ENCODE data around the gene FCN3.

FCN3 gene

DNA sequence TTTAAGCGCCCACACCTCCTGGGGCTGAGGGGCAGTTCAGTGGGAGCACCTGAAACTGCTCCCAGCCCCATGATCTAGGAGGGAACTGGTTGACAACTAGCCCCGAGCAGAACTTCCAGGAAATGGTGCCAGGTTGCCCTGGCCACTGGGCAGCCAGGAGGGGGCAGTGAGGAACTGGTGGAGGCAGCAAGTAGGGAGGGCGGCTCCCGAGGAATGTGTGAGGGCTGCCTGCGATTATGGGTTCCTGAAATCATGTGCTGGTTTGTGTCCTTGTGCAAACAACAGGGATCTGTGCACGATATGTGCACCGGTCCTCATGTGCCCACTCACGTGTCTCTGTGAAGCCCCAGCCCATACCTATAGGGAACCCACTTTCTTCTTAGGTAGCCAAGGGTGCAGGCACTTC lies 27.7 kb upstream of the FCN3 start:
- intact Hi-C loops (cut with DNase I), result loop anchor here (5.0 to 10.0 kb wide), 2 partner anchors 205 to 262 kb away; no protein-coding TSS in a partner anchor
- peak; percentile 42 to 84 (median 71) for DNase-seq

DNA sequence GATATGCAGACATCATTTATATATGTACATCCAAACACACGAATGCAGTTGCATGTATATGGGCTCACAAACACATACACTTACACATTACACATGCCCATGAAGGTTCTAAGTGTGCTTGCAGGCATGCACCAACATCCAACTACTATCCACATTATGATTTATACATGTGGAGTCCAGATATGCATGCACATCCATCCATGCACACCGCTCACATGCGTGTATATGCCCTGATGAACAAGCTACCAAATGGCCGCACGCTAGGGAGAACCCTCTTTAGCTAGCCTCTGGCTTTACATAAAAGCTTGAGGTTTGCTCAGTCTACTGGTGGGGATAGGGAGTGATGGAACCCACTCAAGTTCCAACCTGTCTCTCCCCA lies 26.3 kb upstream of the FCN3 start:
- no peak for DNase-seq
- intact Hi-C loops (cut with DNase I), result loop anchor here (5.0 to 10.0 kb wide), 2 partner anchors 206 to 264 kb away; no protein-coding TSS in a partner anchor

DNA sequence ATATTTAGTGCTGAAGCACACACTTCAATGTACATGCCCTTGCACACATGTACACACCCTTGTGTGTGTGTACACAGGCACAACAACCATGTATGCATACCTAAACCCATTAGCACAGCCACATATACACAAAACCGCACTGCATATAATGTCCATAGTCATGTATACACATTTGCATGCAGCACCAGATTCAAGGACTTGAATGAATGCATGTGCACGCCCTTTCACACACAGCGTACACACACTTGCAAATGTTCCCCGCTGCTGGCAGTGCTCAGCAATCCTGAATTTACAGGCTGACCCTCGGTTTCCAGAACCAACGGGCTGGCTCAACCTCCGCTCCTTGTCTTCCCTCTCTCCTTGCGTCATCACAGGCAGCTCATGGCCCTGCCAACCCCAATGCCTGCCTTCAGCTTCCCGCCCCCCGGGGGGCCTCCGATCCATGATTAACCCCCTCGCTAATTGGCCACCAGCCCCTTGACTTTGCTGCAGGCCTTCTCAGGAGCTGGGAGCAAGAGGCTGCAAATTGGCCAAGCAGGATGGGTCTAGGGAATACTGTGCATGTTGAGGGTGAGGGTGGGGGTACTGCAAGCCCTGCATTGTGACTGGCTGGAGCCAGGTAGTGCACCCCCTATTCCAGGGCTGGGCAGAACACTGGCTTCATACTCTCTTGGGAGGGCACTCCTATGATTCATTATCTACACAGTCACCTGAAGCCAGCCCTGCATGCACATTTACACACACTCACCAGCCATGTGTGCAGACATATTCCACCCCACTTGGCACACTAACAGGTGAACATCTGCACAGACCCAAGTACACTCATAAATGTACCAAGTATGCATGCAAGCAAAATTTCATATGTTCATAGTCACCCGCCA lies 25.7 kb upstream of the FCN3 start:
- no peak for DNase-seq
- intact Hi-C loops (cut with DNase I), result loop anchor here (5.0 to 10.0 kb wide), 2 partner anchors 207 to 264 kb away; no protein-coding TSS in a partner anchor

DNA sequence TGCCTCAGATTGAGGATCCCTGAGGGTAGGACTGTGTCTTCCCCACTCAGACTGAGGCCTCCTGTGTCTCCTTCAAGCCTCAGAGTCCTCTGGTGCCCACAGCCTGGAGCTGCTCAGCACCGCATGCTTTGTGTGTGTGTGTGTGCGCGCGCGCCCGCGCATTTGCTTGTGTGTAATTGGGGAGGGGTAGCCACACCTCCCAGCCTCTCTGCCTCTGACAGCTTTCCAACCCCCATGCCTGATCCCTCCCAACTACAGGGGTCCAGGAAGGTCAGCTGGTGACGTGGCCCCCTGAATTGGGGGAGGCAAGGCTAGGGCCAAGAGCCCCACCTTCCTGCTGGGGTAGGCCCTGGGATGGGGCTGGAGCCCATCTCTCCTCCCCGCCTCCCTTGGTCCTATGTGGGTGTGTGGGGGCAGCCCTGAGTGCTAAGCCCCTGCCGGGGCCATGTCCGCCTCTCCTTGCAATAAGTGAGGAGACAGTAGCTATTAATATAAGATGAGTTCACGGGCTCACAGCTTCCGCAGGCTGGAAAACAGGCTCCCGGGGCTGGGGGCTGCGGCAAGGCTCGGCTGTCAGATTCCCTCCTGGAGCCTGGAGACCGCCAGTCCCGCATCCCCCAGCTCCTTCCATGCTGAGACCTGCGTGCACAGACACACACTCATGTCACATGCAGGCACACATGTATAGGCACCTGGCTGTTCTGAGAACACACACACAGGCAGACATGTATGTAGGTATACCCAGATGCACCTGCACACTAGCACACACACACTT lies 24.8 kb upstream of the FCN3 start:
- intact Hi-C loops (cut with DNase I), result loop anchor here (5.0 to 10.0 kb wide), 2 partner anchors 208 to 265 kb away; no protein-coding TSS in a partner anchor
- DNase-seq, result no peak

DNA sequence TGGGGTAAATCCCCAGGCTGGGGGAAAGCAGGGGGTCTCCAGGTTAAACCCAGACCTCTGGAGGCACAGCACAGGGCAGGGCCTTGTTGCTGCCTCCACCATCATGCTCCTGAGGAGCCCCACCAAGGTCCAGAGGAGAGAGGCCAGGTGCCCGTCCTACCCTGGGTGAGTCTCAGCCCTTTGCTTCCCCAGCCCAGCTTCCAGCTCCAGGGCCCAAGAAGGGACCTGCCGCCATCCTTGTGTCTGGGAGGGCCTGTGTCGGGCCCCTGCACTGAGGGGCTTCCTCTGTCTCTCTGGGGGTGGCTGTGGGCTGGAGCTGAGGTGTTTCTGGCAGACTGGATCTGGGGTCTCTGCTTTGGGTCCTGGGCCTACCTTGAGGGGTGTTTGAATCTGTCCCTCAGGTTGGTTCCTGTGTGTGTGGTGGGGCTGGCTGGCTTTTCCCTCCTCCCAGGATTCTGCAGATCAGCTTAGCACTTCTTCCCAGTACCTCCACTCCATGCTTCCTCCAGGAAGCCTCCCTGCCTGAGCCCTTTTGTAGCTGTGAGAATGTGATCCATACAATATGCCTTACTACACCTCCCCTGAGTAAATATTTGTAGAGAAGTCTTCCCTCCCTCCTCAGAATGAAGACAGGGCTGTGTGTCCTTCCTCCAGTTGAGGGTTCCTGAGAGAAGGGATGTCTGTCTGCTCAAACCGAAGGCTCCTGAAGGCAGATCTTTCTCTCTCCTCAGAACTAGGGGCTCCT lies 24.0 kb upstream of the FCN3 start:
- intact Hi-C loops (cut with DNase I), result no loop called here
- no peak for DNase-seq

DNA sequence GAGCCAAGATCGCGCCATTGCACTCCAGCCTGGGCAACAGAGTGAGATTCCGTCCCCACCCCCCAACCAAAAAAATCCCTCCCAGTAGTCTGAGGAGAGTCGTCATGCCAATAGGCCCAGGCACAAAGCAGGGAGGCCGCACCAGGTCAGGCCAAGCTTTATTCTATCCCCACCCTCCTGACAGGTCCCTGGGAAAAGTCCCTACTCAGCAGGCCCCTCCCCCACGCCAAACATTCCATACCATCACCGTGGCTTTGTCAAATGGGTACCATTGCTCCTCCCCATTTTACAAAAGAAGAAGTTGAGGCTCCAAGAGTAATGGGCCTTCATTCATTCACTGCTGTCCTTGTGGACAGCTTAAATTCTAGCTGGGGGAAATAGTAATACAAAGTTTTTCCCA lies 23.1 kb upstream of the FCN3 start:
- DNase-seq, result no peak
- intact Hi-C loops (cut with DNase I), result loop anchor here (2.0 kb wide), 1 partner anchor 97 kb away; no protein-coding TSS in a partner anchor

DNA sequence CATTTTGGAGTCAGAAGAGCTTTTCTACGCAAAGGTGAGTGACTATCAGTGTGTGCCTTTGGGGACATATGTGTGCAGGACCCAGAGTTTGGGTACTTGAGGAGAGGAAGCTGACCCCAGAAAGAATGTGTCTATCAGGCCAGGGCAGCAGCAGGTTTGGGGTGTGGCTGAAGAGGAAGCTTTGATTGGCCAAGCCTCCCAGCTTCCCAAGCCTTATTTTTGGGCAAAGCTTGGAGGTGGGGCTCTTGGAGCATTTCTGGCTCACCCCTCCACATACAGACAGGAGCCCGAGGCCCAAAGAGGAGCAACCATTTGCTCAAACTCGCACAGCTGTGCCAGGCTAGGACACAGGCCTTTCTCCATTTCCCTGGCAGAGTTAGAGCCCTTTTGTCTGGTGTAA lies 22.5 kb upstream of the FCN3 start:
- no peak for DNase-seq
- intact Hi-C loops (cut with DNase I), result loop anchor here (2.0 kb wide), 1 partner anchor 96 kb away; no protein-coding TSS in a partner anchor

DNA sequence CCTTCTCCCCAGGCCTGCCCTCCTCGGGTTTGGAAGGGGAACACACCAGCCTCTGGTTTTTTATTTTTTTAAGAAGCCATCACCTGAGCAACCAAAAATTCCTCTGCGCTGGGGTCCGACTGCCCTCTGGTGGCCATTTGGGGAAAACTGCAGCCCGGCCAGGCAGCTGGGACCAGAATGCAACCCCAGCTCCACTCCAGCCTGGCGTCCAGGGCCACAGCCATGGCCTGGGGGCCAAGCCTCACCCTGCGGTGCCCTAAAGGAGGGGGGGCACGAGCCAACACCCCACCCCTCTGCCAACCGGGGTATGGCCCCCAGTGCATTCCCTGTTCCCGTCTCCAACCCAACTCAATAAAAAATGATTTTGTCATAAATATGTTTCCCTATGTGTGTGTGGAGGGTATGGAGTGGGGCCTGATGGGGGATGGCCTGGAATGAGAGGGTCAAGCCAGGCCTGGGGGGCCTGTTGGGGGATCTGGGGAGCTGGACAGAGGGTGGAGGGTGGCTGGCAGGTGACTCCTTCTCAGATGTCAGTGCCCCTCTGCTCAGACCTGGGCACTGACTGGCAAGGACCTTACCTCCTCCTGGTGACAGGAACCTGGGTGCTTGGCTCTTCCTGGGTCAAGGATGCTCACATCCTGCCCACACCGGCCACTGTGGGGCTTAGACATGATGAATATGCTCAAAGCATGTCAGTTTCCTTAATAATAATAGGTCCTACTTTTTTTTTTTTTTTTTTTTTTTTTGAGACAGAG lies 21.0 kb upstream of the FCN3 start:
- DNase-seq, result peak; percentile 58 to 90 (median 79)
- intact Hi-C loops (cut with DNase I), result loop anchor here (2.0 kb wide), 1 partner anchor 95 kb away; no protein-coding TSS in a partner anchor

DNA sequence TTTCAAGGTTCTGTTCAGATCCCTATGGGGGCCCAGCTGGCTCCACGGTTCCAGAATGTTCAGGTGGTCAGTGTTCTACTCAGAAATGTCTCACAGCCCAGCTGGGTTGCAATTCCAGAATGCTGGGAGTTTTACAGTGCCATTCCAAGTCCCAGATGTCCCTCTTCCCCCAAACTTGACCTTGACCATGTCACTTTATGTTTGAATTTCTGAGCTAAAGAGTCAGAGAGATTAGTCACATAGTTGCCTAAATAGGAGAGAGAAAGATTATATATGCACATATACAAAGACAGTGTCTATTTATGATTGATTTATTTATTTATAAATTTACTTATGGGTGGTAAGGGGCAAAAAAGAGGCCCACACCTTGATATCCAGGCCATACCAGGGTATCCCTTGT lies 20.3 kb upstream of the FCN3 start:
- intact Hi-C loops (cut with DNase I), result loop anchor here (5.0 kb wide), 1 partner anchor 38 kb away; no protein-coding TSS in a partner anchor
- DNase-seq, result no peak

DNA sequence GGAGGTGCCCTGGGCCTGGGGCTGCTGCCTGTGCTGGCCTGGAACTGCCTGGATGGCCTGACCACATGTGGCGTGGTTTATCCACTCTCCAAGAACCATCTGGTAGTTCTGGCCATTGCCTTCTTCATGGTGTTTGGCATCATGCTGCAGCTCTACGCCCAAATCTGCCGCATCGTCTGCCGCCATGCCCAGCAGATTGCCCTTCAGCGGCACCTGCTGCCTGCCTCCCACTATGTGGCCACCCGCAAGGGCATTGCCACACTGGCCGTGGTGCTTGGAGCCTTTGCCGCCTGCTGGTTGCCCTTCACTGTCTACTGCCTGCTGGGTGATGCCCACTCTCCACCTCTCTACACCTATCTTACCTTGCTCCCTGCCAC lies 19.6 kb upstream of the FCN3 start:
- no peak for DNase-seq
- intact Hi-C loops (cut with DNase I), result loop anchor here (5.0 kb wide), 1 partner anchor 37 kb away; no protein-coding TSS in a partner anchor

DNA sequence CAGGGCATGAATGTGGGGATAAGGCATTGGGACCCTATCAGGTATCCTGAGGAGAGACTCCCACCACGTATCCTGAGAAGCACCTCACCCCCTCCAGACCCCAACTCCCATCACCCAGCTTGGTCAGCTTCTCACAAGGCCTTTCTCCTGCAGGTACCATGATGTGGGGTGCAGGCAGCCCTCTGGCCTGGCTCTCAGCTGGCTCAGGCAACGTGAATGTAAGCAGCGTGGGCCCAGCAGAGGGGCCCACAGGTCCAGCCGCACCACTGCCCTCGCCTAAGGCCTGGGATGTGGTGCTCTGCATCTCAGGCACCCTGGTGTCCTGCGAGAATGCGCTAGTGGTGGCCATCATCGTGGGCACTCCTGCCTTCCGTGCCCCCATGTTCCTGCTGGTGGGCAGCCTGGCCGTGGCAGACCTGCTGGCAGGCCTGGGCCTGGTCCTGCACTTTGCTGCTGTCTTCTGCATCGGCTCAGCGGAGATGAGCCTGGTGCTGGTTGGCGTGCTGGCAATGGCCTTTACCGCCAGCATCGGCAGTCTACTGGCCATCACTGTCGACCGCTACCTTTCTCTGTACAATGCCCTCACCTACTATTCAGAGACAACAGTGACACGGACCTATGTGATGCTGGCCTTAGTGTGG lies 19.1 kb upstream of the FCN3 start:
- intact Hi-C loops (cut with DNase I), result loop anchor here (5.0 kb wide), 1 partner anchor 36 kb away; no protein-coding TSS in a partner anchor
- DNase-seq, result no peak

DNA sequence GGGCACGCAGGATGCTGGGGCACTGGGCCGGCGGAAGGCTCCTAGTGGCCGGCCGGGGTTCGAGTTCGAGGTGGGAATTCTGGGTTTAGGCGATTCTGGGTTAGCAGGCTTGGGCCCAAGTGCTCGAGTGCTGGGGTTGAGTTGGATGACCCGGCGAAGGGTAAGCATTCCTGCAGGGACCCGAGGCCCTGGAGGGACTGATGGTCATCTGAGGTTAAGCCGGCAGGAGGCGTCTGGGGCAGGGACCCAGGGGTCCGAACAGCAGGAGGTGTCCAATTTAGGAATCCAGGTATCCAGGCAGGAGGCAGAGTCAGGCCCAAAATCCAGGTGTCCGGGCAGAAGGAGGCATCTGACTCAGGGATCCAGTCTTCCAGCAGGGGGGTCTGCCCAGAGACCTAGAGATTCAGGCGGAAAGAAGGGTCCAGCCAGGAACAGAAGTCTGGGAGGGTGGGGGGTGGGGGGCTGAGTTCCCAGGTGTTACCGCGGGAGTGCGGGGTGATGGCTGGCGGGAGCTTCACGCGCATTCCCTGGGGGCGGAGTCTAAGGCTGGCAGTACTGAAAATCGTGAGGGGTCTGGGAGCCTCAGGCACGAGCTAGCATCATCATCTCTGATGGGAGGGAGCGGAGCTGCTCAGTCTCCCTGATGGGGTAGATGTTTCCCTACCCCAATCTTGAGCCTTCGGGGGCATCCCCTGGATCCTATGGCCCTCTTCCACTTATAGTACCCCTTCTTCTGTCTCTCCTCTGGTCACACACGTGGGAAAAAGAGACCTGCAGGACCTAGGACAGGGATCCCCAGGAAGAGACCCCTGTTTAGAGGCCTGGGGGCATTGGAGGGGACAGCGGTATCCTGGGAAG lies 18.4 kb upstream of the FCN3 start:
- intact Hi-C loops (cut with DNase I), result loop anchor here (5.0 kb wide), 1 partner anchor 36 kb away; no protein-coding TSS in a partner anchor
- DNase-seq, result no peak

DNA sequence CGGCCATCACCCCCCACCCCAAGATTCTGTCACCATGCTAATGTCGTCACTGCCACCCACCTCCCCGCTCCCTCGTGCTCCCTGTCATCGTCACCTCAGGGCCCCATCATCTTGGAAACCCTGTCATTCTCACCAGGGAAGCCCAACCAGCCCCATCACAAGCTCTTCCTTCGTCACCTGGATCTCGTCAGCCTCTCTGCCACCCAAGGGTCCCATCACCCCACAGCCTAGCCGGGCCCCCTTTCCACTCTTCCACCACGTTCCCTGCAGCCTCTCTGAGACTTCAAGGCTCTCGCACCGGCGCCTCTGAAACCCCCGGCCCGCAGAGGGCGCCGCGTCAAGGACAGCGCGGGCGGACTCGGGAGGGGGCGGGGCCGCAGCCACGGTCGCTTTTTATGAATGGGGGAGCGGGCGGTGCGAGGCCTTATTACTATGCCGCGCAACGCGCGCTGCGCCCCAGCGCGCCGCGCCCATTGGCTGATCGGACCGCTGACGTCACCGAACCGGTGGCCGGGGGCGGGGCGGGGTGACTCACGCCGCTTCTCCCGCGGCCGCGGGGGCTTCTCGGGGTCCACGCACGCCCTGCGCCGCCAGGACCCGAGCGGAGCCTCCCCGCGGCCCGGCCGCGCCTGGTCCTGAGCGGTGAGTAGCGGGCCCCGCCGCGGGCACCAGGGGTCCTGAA lies 17.6 kb upstream of the FCN3 start, which contains the start of gene GPR3:
Gene GPR3, plus strand, starts transcription at position 527 of the 682 bp plus-strand sequence. CDS start 1,177 bp downstream, outside the sequence.
- peak; percentile 81 to 96 (median 91) for DNase-seq
- intact Hi-C loops (cut with DNase I), result loop anchor here (5.0 kb wide), 1 partner anchor 35 kb away; no protein-coding TSS in a partner anchor

DNA sequence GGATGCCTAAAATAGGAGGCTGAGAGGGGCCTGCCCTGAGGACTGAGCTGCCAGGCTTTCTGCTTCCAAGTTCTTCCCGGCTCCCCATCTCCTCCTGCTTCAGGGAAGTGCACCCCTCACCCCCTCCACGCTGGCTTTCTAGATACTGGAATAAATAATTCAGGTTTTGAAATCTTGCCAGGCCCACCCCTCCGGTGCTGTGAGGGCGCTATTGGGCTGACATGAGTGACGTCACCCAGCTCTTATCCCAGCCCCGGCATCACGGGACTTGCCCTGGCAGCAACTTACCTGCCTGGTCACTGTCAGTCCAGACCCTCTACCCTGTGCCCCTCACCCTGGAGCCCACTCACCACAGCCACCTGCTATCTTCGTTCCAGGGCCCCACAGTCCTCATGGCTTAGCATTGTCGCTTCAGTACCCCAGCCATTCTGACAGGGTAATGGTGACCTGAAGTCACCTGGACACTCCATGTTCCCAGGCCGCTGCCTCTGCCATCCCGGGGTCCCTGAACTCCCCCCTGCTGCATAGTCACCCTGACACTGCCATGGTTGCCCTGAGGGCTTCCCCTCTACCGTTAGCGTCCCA lies 17.0 kb upstream of the FCN3 start:
- intact Hi-C loops (cut with DNase I), result loop anchor here (5.0 kb wide), 1 partner anchor 34 kb away; no protein-coding TSS in a partner anchor
- DNase-seq, result peak; percentile 41 to 91 (median 72)

DNA sequence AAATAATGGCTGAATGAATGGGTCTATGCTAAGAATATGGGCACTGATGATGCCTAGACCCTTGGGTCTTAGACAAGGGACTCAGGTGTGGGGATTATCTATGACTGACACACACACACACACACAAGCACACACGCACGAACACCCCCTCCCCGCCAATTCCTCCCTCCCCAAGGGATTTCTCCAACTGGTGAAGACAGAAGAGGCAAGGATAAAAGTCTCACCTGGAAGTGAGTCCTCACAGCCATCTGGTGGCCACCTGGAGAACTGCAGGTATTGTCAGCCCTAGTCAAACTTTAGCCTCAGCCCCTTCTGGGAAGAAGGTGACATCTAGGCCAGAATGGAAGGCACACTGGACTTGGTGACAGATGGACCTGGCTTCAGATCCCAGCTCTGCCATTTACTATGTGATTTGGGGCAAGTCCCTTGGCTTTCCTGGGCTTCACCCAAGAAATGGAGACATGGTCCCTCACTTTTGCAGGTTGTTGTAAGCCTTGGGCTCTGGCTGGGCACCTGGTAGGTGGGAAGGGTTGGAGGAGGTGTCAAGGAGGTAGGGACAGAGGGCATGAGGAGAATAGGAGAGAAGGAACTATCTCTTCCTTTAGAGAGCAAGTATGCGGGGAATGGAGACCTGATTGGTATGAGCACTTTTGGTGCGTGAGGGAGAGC lies 13.8 kb upstream of the FCN3 start:
- DNase-seq, result peak in 41 of 42 donors; percentile 48 to 87 (median 75)
- intact Hi-C loops (cut with DNase I), result no loop called here

Measured in head of caudate nucleus (tissue), 42 donors.